Measurements from ENCODE around the gene STX3.
"Not testable (repeated sequence)": the region's sequence is repeated elsewhere in the genome, so short reads cannot be mapped to it uniquely, and the experiment has no call there.

- not testable (repeated sequence) for TF ChIP-seq POLR2AphosphoS5, CTCF (IDR thresholded peaks at IDR 0.05)
Observed at GRCh38 chr11:59849551-59849950, 94.4 kb downstream of the STX3 start.
